ENCODE results near the gene MYRF.

DNA sequence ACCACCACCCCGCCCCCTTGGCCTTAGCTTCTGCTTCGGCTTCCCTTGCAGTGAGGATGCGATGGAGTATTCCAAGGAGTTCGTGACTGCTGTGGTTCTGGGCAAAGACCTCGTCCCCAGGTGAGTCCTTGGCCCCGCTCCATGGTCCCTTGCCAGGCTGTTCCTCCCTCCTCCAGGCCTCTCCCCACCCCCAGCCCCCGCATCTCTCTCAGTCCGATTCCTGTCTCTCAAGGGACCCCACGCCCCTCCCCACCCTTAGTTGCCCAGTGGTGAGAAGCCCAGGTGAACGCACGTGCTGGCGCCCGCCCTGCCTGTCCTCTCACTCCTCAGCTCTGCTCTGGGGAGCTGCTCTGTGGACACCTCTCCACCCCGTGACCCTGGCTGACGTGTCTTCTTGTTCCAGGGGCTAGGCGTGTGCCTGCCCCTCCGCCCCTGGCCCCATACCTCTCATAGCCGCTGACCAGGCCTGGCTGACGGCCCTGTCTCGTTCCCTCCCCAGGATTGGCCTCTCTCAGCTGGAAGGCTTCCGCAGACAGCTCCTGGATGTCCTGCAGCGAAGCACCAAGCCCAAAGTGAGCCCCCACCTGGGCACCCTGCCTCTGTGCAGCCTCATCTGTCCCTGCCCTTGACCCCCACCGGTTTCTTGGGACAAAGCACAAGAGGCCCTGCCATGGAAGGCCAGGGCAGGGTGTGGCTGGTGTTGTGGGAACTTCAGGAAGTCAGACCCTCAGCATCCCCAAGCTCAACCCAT lies 14.6 kb upstream of the MYRF start:
- TF ChIP-seq, protein P1, sequence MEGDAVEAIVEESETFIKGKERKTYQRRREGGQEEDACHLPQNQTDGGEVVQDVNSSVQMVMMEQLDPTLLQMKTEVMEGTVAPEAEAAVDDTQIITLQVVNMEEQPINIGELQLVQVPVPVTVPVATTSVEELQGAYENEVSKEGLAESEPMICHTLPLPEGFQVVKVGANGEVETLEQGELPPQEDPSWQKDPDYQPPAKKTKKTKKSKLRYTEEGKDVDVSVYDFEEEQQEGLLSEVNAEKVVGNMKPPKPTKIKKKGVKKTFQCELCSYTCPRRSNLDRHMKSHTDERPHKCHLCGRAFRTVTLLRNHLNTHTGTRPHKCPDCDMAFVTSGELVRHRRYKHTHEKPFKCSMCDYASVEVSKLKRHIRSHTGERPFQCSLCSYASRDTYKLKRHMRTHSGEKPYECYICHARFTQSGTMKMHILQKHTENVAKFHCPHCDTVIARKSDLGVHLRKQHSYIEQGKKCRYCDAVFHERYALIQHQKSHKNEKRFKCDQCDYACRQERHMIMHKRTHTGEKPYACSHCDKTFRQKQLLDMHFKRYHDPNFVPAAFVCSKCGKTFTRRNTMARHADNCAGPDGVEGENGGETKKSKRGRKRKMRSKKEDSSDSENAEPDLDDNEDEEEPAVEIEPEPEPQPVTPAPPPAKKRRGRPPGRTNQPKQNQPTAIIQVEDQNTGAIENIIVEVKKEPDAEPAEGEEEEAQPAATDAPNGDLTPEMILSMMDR (optimal IDR thresholded peaks at IDR 0.05 in 1 of 3, IDR thresholded peaks at IDR 0.05 in 1 of 3, conservative IDR thresholded peaks at IDR 0.05 in 1 of 3; ENCODE audit: extremely low read depth in 1 of 3, insufficient read depth in 2 of 3, low read length in 3 of 3): no peak
- no peak for TF ChIP-seq EZH2 (IDR thresholded peaks at IDR 0.05; ENCODE audit: low read length)

All from keratinocyte (primary cell).